SK-N-SH (cell line): ENCODE results near the gene KRT75. TPM values are rescaled to one million over a fixed set of nuclear protein-coding genes. Genes with fewer than 3 reads are reported as not detected.

Source experiments
- CTCF ChIA-PET: fragments of 300-600, 350-600 bp; formaldehyde crosslinking; extraction: SDS; loops from one replicate; lab custom pipeline; 2021; lab: Yijun Ruan, JAX
- POLR2A ChIA-PET: fragments of 350-600 bp; sonication (Branson Sonifier 250); formaldehyde crosslinking; extraction: SDS; loops from one replicate; lab custom pipeline; 2020; ENCODE audit warnings: antibody characterized with exemption, inconsistent platforms; lab: Yijun Ruan, JAX
- DNase-seq: peaks from one replicate; pipeline ENCODE4 v3.0.0; 2012
- H2AFZ ChIP-seq: fragments of 200-600 bp; sonication (generic); 2 replicates; pipeline ENCODE4 v1.8.1; 2016; ENCODE audit warnings: antibody characterized with exemption, mild to moderate bottlenecking, low read depth
- H3F3A ChIP-seq: fragments of 200-600 bp; sonication (generic); replicated peaks from 2 replicates; pipeline ENCODE3; 2016; ENCODE audit warnings: antibody characterized with exemption, mild to moderate bottlenecking; ENCODE audit not compliant: insufficient read depth
- H3K27ac ChIP-seq, 2 experiments: fragments of 200-500 bp in 1 of 2; fragments of 200-600 bp in 1 of 2; sonication (Bioruptor generic) in 1 of 2; sonication (generic), shearing (Covaris generic) in 1 of 2; 2 replicates each; pipeline versions ENCODE4 v1.5.1 to v1.6.1; 2014 to 2016; ENCODE audit warnings: low read depth in 2 of 2, inconsistent platforms in 1 of 2, low read length in 1 of 2, mild to moderate bottlenecking in 1 of 2, mixed read lengths in 1 of 2
- H3K27me3 ChIP-seq: fragments of 200-600 bp; sonication (generic), shearing (Covaris generic); 2 replicates; pipeline ENCODE4 v1.6.1; 2016; ENCODE audit warnings: mixed run types; ENCODE audit not compliant: insufficient read depth
- H3K36me3 ChIP-seq, 2 experiments: fragments of 200-500 bp in 1 of 2; fragments of 200-600 bp in 1 of 2; sonication (Bioruptor generic) in 1 of 2; sonication (generic) in 1 of 2; replicated peaks in 1 of 2; 2 replicates each; pipeline versions ENCODE3 to v1.5.1; 2014 to 2016; ENCODE audit warnings: low read length in 1 of 2, mild to moderate bottlenecking in 1 of 2; ENCODE audit not compliant: insufficient read depth in 2 of 2, control insufficient read depth in 1 of 2
- H3K4me1 ChIP-seq, 2 experiments: fragments of 200-500 bp in 1 of 2; fragments of 200-600 bp in 1 of 2; sonication (Bioruptor generic) in 1 of 2; sonication (generic), shearing (Covaris generic) in 1 of 2; 2 replicates each; pipeline versions ENCODE4 v1.5.1 to v1.6.1; 2014 to 2016; ENCODE audit warnings: low read depth in 1 of 2, low read length in 1 of 2, mixed run types in 1 of 2; ENCODE audit not compliant: insufficient read depth in 2 of 2, control insufficient read depth in 1 of 2
- H3K4me2 ChIP-seq: fragments of 200-600 bp; sonication (generic), shearing (Covaris generic); 2 replicates; pipeline ENCODE4 v1.6.1; 2017; ENCODE audit warnings: mixed run types
- H3K4me3 ChIP-seq, 2 experiments: fragments of 200-500 bp in 1 of 2; fragments of 200-600 bp in 1 of 2; sonication (Bioruptor generic) in 1 of 2; sonication (generic), shearing (Covaris generic) in 1 of 2; 2 replicates each; pipeline versions ENCODE4 v1.5.1 to v1.8.1; 2014 to 2016; ENCODE audit warnings: low read depth in 2 of 2, inconsistent platforms in 1 of 2, low read length in 1 of 2, mild to moderate bottlenecking in 1 of 2, mixed read lengths in 1 of 2, moderate library complexity in 1 of 2
- H3K79me2 ChIP-seq: fragments of 200-600 bp; sonication (generic); 2 replicates; pipeline ENCODE4 v1.8.1; 2017; ENCODE audit warnings: mild to moderate bottlenecking; ENCODE audit not compliant: insufficient read depth
- H3K9ac ChIP-seq: fragments of 200-600 bp; sonication (generic); 2 replicates; pipeline ENCODE4 v1.6.1; 2017; ENCODE audit warnings: mixed run types
- H3K9me2 ChIP-seq: fragments of 200-600 bp; sonication (generic); 2 replicates; pipeline ENCODE4 v1.6.1; 2017; ENCODE audit warnings: mixed run types
- H3K9me3 ChIP-seq: fragments of 200-600 bp; sonication (generic); 2 replicates; pipeline ENCODE4 v1.6.1; 2017; ENCODE audit warnings: mixed run types, mild to moderate bottlenecking, moderate library complexity
- H4K20me1 ChIP-seq: fragments of 200-600 bp; sonication (generic); 2 replicates; pipeline ENCODE4 v1.6.1; 2017; ENCODE audit warnings: mild to moderate bottlenecking, mixed run types; ENCODE audit not compliant: insufficient read depth
- ELF1 ChIP-seq: IDR thresholded peaks from 2 replicates; pipeline ENCODE4 v1.4.0; 2012
- EP300 ChIP-seq, 2 experiments: IDR thresholded peaks; 2 replicates each; pipeline versions ENCODE4 v1.4.0 to v1.6.1; 2012; ENCODE audit warnings: borderline replicate concordance in 1 of 2, low read depth in 1 of 2, low read length in 1 of 2
- FOSL2 ChIP-seq: IDR thresholded peaks from 2 replicates; pipeline ENCODE4 v1.4.0; 2012; ENCODE audit warnings: low read depth, mild to moderate bottlenecking, moderate library complexity, borderline replicate concordance
- MEF2A ChIP-seq: IDR thresholded peaks from 2 replicates; pipeline ENCODE4 v1.4.0; 2012; ENCODE audit warnings: low read depth, borderline replicate concordance
- RAD21 ChIP-seq: IDR thresholded peaks from 2 replicates; pipeline ENCODE4 v1.6.1; 2012; ENCODE audit warnings: mild to moderate bottlenecking, low read length
- SIN3A ChIP-seq: IDR thresholded peaks from 2 replicates; pipeline ENCODE4 v1.6.1; 2012; ENCODE audit warnings: low read depth, mild to moderate bottlenecking, low read length, moderate library complexity, borderline replicate concordance
- SMC3 ChIP-seq: IDR thresholded peaks from 2 replicates; pipeline ENCODE4 v1.6.1; 2012; ENCODE audit warnings: low read depth, low read length, improper control_type of control experiment
- WGBS: methylation state at CpG from one replicate; pipeline ENCODE4 v1.1.6; 2017; ENCODE audit warnings: low lambda C conversion rate; 5-methylcytosine and 5-hydroxymethylcytosine counted together
- polyA plus RNA-seq, 3 experiments: library from polyadenylated mRNA; depleted of rRNA; stranded (reverse); fragments of >200 nt; gene quantifications; 2 replicates each; pipeline ENCODE4 v1.2.3, GENCODE V29; 2012
- TF ChIP-seq, protein P1 (sequence below): fragments of 150-350 bp; IDR thresholded peaks from 2 replicates; pipeline ENCODE4 v1.6.1; 2017; ENCODE audit warnings: antibody characterized with exemption, low read length, low read depth, borderline replicate concordance
- TF ChIP-seq, protein P2 (sequence below): IDR thresholded peaks from 2 replicates; pipeline ENCODE4 v1.4.0; 2012; ENCODE audit warnings: low read depth, borderline replicate concordance
- TF ChIP-seq, protein P3 (sequence below): IDR thresholded peaks from 2 replicates; pipeline ENCODE4; 2012
- TF ChIP-seq, protein P4 (sequence below): IDR thresholded peaks from 2 replicates; pipeline ENCODE4 v1.4.0; 2012; ENCODE audit warnings: low read depth, borderline replicate concordance
- TF ChIP-seq, protein P5 (sequence below): fragments of 200-600 bp; sonication (generic); IDR thresholded peaks from 2 replicates; pipeline ENCODE4 v1.6.1; 2017; ENCODE audit warnings: antibody characterized with exemption, mild to moderate bottlenecking, moderate library complexity

KRT75 gene
- polyA plus RNA-seq, 1 of the 3 experiments (the other 2 are of a cell fraction) = not detected

DNA sequence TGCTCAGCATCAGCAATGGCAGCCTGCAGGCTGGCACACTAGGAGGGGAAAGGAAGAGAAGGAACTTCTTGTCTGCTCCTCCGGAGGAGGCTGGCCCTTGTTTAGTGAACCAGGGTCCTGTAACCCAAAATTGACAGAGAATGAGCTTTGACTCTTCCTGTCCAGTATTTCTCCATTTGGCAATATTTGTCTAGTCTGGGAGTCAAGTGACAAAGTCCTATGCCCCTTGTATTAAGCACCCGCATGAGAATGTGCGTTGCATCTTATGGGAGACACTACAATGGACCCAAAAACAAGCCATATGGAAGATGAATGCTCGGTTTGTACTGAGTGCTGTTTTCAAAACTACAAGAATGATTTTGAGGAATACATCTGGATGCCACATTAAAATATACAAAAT, 35.7 kb upstream of the KRT75 start:
- Histone ChIP-seq H3K9me2 (no peaks in the 10 kb centered on the region), H3K4me1 (no peaks in the 10 kb centered on the region), H3K9me3 (no peaks in the 10 kb centered on the region), H3K27ac (no peak overlapping the region), H4K20me1 (no peaks in the 10 kb centered on the region), H2AFZ (no peak overlapping the region), H3K9ac (no peak overlapping the region), H3K36me3 (no peaks in the 10 kb centered on the region), H3K4me3 (no peak overlapping the region), H3F3A (no peaks in the 10 kb centered on the region), H3K4me2 (no peak overlapping the region), H3K79me2 (no peaks in the 10 kb centered on the region), H3K27me3 (peaks cover 26% of the 10 kb centered on the region; the same call in 1 of the 2 replicates)
- TF ChIP-seq FOSL2 (no peak), EP300 (IDR thresholded peaks at IDR 0.05; ENCODE audit: borderline replicate concordance in 1 of 2, low read depth in 1 of 2, low read length in 1 of 2) (no peak), MEF2A (no peak), RAD21 (no peak), SIN3A (no peak), SMC3 (no peak), ELF1 (no peak)
- TF ChIP-seq, protein P1, sequence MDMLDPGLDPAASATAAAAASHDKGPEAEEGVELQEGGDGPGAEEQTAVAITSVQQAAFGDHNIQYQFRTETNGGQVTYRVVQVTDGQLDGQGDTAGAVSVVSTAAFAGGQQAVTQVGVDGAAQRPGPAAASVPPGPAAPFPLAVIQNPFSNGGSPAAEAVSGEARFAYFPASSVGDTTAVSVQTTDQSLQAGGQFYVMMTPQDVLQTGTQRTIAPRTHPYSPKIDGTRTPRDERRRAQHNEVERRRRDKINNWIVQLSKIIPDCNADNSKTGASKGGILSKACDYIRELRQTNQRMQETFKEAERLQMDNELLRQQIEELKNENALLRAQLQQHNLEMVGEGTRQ = no peak
- TF ChIP-seq, protein P2, sequence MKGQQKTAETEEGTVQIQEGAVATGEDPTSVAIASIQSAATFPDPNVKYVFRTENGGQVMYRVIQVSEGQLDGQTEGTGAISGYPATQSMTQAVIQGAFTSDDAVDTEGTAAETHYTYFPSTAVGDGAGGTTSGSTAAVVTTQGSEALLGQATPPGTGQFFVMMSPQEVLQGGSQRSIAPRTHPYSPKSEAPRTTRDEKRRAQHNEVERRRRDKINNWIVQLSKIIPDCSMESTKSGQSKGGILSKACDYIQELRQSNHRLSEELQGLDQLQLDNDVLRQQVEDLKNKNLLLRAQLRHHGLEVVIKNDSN = no peak
- TF ChIP-seq, protein P3, sequence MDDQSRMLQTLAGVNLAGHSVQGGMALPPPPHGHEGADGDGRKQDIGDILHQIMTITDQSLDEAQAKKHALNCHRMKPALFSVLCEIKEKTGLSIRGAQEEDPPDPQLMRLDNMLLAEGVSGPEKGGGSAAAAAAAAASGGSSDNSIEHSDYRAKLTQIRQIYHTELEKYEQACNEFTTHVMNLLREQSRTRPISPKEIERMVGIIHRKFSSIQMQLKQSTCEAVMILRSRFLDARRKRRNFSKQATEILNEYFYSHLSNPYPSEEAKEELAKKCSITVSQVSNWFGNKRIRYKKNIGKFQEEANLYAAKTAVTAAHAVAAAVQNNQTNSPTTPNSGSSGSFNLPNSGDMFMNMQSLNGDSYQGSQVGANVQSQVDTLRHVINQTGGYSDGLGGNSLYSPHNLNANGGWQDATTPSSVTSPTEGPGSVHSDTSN = no peak
- TF ChIP-seq, protein P4, sequence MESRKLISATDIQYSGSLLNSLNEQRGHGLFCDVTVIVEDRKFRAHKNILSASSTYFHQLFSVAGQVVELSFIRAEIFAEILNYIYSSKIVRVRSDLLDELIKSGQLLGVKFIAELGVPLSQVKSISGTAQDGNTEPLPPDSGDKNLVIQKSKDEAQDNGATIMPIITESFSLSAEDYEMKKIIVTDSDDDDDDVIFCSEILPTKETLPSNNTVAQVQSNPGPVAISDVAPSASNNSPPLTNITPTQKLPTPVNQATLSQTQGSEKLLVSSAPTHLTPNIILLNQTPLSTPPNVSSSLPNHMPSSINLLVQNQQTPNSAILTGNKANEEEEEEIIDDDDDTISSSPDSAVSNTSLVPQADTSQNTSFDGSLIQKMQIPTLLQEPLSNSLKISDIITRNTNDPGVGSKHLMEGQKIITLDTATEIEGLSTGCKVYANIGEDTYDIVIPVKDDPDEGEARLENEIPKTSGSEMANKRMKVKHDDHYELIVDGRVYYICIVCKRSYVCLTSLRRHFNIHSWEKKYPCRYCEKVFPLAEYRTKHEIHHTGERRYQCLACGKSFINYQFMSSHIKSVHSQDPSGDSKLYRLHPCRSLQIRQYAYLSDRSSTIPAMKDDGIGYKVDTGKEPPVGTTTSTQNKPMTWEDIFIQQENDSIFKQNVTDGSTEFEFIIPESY = no peak
- TF ChIP-seq, protein P5, sequence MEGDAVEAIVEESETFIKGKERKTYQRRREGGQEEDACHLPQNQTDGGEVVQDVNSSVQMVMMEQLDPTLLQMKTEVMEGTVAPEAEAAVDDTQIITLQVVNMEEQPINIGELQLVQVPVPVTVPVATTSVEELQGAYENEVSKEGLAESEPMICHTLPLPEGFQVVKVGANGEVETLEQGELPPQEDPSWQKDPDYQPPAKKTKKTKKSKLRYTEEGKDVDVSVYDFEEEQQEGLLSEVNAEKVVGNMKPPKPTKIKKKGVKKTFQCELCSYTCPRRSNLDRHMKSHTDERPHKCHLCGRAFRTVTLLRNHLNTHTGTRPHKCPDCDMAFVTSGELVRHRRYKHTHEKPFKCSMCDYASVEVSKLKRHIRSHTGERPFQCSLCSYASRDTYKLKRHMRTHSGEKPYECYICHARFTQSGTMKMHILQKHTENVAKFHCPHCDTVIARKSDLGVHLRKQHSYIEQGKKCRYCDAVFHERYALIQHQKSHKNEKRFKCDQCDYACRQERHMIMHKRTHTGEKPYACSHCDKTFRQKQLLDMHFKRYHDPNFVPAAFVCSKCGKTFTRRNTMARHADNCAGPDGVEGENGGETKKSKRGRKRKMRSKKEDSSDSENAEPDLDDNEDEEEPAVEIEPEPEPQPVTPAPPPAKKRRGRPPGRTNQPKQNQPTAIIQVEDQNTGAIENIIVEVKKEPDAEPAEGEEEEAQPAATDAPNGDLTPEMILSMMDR = no peak
- WGBS = 42% methylated on average over 4 of the region's 4 CpGs
- ChIA-PET POLR2A (no interaction called here), CTCF (no interaction called here)
- no peak for DNase-seq
